HepG2 (cell line): ENCODE data around the gene SIRT7. TPM values are rescaled to one million over a fixed set of nuclear protein-coding genes. Genes with fewer than 3 reads are reported as not detected.
A peak's percentile ranks its signal among the peaks of the same experiment; 100 is the strongest.

Experiments
- BCL6 ChIP-seq: IDR thresholded peaks from 2 replicates; pipeline ENCODE4 v1.6.1; 2016; ENCODE audit warnings: missing genetic modification reagents, missing compliant biosample characterization
- CCDC6 ChIP-seq: sonication (generic); formaldehyde crosslinking; IDR thresholded peaks from 2 replicates; pipeline ENCODE4 v1.8.1; 2022; ENCODE audit warnings: mild to moderate bottlenecking, missing genetic modification reagents, moderate library complexity
- DR1 ChIP-seq: sonication (generic); formaldehyde crosslinking; IDR thresholded peaks from 2 replicates; pipeline ENCODE4 v1.8.0; 2021; ENCODE audit warnings: mild to moderate bottlenecking, missing genetic modification reagents, inconsistent platforms
- HBP1 ChIP-seq: IDR thresholded peaks from 2 replicates; pipeline ENCODE4 v1.6.1; 2016; ENCODE audit warnings: low read depth, control low read depth
- HMGXB4 ChIP-seq, 2 experiments: sonication (generic) in 1 of 2; formaldehyde crosslinking in 1 of 2; IDR thresholded peaks; 2 replicates each; pipeline versions ENCODE4 v1.4.0 to v1.6.1; 2018 to 2020; ENCODE audit warnings: missing genetic modification reagents in 2 of 2, borderline replicate concordance in 1 of 2, low read depth in 1 of 2, mild to moderate bottlenecking in 1 of 2, missing biosample characterization in 1 of 2
- HOXA9 ChIP-seq: sonication (generic); formaldehyde crosslinking; IDR thresholded peaks from 2 replicates; pipeline ENCODE4 v1.8.1; 2022; ENCODE audit warnings: missing genetic modification reagents, mild to moderate bottlenecking, moderate library complexity, borderline replicate concordance
- IRF2 ChIP-seq: IDR thresholded peaks from 2 replicates; pipeline ENCODE4 v1.6.1; 2018; ENCODE audit warnings: missing genetic modification reagents, missing compliant biosample characterization
- PTBP1 ChIP-seq: fragments of 200-400 bp; formaldehyde crosslinking; IDR thresholded peaks from 2 replicates; pipeline ENCODE4 v1.6.1; 2018; ENCODE audit warnings: low read length, low read depth; ENCODE audit not compliant: poor library complexity, severe bottlenecking
- TGIF2 ChIP-seq: IDR thresholded peaks from 2 replicates; pipeline ENCODE4 v1.6.1; 2016; ENCODE audit warnings: control low read depth, missing compliant biosample characterization
- YEATS4 ChIP-seq: sonication (generic); formaldehyde crosslinking; IDR thresholded peaks from 2 replicates; pipeline ENCODE4 v1.4.0; 2020; ENCODE audit warnings: missing genetic modification reagents, borderline replicate concordance
- ZNF597 ChIP-seq: sonication (generic); formaldehyde crosslinking; IDR thresholded peaks from 2 replicates; pipeline ENCODE4 v1.5.0; 2020; ENCODE audit warnings: missing genetic modification reagents
- polyA plus RNA-seq, 8 experiments: library from polyadenylated mRNA; depleted of rRNA in 3 of 8; stranded (reverse) in 7 of 8; unstranded in 1 of 8; fragments of >200 nt; fragmentation: Illumina TruSeq in 4 of 8; extraction: Trizol in 4 of 8; gene quantifications; 2 replicates each; pipeline versions ENCODE4 v1.2.1 to v1.2.3, GENCODE V29; 2011 to 2016; ENCODE audit warnings: low read depth in 4 of 8, missing spikeins in 1 of 8, mixed read lengths in 1 of 8; ENCODE audit not compliant: insufficient read depth in 1 of 8
- total RNA-seq, 5 experiments: library from RNA; depleted of rRNA; stranded (reverse); fragments of >200 nt; fragmentation: Illumina TruSeq; extraction: Trizol; gene quantifications; 2 replicates each; pipeline ENCODE4 v1.2.3, GENCODE V29; 2016; ENCODE audit warnings: low read depth in 1 of 5
- TF ChIP-seq, protein P1 (sequence below): IDR thresholded peaks from 2 replicates; pipeline ENCODE4 v1.6.1; 2016; ENCODE audit warnings: missing genetic modification reagents, missing compliant biosample characterization
- TF ChIP-seq, protein P2 (sequence below): sonication (generic); formaldehyde crosslinking; IDR thresholded peaks from 2 replicates; pipeline ENCODE4 v1.4.0; 2020; ENCODE audit warnings: missing genetic modification reagents
- TF ChIP-seq, protein P3 (sequence below): sonication (generic); formaldehyde crosslinking; IDR thresholded peaks from 2 replicates; pipeline ENCODE4 v1.4.0; 2020; ENCODE audit warnings: missing genetic modification reagents, mild to moderate bottlenecking, borderline replicate concordance
- TF ChIP-seq, protein P4 (sequence below): sonication (generic); formaldehyde crosslinking; IDR thresholded peaks from 2 replicates; pipeline ENCODE4 v1.5.0; 2020; ENCODE audit warnings: mild to moderate bottlenecking, missing genetic modification reagents

Gene SIRT7
- total and polyA plus RNA-seq, 2 of the 13 experiments (the other 11 are each of a cell fraction or from before 2014, with no cell fraction given), result 8.3 to 24.8 TPM

GRCh38 chr17:81917565-81918332 is at the start of gene SIRT7 (continued):
- TF ChIP-seq ZNF597 (no peak), DR1 (CRISPR knock-in tag) (no peak), YEATS4 (CRISPR knock-in tag) (peak; percentile 12; the same call in 1 of the 2 replicates), CCDC6 (CRISPR knock-in tag) (no peak), PTBP1 (no peak), HBP1 (CRISPR knock-in tag) (no peak), TGIF2 (CRISPR knock-in tag) (no peak; the same call in 1 of the 2 replicates), BCL6 (CRISPR knock-in tag) (no peak), IRF2 (no peak), HMGXB4 (CRISPR knock-in tag; IDR thresholded peaks at IDR 0.05; ENCODE audit: borderline replicate concordance in 1 of 2, low read depth in 1 of 2) (peak; percentile 10 to 45; a peak in 1 of 4 replicates), HOXA9 (CRISPR knock-in tag) (peak; percentile 66; the same call in 1 of the 2 replicates)
- TF ChIP-seq, protein P1, sequence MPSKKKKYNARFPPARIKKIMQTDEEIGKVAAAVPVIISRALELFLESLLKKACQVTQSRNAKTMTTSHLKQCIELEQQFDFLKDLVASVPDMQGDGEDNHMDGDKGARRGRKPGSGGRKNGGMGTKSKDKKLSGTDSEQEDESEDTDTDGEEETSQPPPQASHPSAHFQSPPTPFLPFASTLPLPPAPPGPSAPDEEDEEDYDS, result no peak
- TF ChIP-seq, protein P2, sequence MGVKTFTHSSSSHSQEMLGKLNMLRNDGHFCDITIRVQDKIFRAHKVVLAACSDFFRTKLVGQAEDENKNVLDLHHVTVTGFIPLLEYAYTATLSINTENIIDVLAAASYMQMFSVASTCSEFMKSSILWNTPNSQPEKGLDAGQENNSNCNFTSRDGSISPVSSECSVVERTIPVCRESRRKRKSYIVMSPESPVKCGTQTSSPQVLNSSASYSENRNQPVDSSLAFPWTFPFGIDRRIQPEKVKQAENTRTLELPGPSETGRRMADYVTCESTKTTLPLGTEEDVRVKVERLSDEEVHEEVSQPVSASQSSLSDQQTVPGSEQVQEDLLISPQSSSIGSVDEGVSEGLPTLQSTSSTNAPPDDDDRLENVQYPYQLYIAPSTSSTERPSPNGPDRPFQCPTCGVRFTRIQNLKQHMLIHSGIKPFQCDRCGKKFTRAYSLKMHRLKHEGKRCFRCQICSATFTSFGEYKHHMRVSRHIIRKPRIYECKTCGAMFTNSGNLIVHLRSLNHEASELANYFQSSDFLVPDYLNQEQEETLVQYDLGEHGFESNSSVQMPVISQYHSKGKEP (CRISPR knock-in tag), result no peak
- TF ChIP-seq, protein P3, sequence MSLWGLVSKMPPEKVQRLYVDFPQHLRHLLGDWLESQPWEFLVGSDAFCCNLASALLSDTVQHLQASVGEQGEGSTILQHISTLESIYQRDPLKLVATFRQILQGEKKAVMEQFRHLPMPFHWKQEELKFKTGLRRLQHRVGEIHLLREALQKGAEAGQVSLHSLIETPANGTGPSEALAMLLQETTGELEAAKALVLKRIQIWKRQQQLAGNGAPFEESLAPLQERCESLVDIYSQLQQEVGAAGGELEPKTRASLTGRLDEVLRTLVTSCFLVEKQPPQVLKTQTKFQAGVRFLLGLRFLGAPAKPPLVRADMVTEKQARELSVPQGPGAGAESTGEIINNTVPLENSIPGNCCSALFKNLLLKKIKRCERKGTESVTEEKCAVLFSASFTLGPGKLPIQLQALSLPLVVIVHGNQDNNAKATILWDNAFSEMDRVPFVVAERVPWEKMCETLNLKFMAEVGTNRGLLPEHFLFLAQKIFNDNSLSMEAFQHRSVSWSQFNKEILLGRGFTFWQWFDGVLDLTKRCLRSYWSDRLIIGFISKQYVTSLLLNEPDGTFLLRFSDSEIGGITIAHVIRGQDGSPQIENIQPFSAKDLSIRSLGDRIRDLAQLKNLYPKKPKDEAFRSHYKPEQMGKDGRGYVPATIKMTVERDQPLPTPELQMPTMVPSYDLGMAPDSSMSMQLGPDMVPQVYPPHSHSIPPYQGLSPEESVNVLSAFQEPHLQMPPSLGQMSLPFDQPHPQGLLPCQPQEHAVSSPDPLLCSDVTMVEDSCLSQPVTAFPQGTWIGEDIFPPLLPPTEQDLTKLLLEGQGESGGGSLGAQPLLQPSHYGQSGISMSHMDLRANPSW (CRISPR knock-in tag), result no peak
- TF ChIP-seq, protein P4, sequence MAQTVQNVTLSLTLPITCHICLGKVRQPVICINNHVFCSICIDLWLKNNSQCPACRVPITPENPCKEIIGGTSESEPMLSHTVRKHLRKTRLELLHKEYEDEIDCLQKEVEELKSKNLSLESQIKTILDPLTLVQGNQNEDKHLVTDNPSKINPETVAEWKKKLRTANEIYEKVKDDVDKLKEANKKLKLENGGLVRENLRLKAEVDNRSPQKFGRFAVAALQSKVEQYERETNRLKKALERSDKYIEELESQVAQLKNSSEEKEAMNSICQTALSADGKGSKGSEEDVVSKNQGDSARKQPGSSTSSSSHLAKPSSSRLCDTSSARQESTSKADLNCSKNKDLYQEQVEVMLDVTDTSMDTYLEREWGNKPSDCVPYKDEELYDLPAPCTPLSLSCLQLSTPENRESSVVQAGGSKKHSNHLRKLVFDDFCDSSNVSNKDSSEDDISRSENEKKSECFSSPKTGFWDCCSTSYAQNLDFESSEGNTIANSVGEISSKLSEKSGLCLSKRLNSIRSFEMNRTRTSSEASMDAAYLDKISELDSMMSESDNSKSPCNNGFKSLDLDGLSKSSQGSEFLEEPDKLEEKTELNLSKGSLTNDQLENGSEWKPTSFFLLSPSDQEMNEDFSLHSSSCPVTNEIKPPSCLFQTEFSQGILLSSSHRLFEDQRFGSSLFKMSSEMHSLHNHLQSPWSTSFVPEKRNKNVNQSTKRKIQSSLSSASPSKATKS, result no peak
